Camera-type eye (tissue), 1 donor: ENCODE measurements around the gene LMO1. TPM values are rescaled to one million over a fixed set of nuclear protein-coding genes. Genes with fewer than 3 reads are reported as not detected.

Experiments used
- total RNA-seq: library from RNA; depleted of rRNA; stranded (reverse); fragments of >200 nt; gene quantifications from one replicate; pipeline ENCODE4 v1.2.3, GENCODE V29; 2014

Gene LMO1
- total RNA-seq: 20.8 TPM

GRCh38 chr11:8263769-8264410 lies at the start of gene LMO1:
LMO1 (minus strand) TSS chr11:8263878; CDS start chr11:8263362, 516 bp downstream.

Other genes starting within 250 kb of the LMO1 start
- 80.9 TPM for gene TUB, start 182.7 kb downstream of the LMO1 start, total RNA-seq
- 45.7 TPM for gene RIC3, start 94.9 kb downstream of the LMO1 start, total RNA-seq